GM19240 (cell line): Measurements from ENCODE around the gene LAMA5.

Experiments
- DNase-seq: peaks from one replicate; pipeline ENCODE4 v3.0.0; 2011; ENCODE audit warnings: low spot score; ENCODE audit not compliant: insufficient read length

Gene LAMA5

GRCh38 chr20:62317167-62317655 lies 49.9 kb downstream of the LAMA5 start:
- DNase-seq: no peak

- no peak for DNase-seq
These were observed 50.6 kb downstream of the LAMA5 start for GRCh38 chr20:62316331-62317166.

GRCh38 chr20:62315773-62316172 lies 51.3 kb downstream of the LAMA5 start:
- no peak for DNase-seq

- no peak for DNase-seq
These were observed 52.3 kb downstream of the LAMA5 start for GRCh38 chr20:62314711-62315302.

- DNase-seq: no peak
These were observed 52.8 kb downstream of the LAMA5 start for GRCh38 chr20:62314339-62314638.

- no peak for DNase-seq
These were observed 53.4 kb downstream of the LAMA5 start for GRCh38 chr20:62313460-62314338.

- DNase-seq: no peak
These were observed 54.1 kb downstream of the LAMA5 start for GRCh38 chr20:62313021-62313420.

- DNase-seq: no peak
These were observed 54.5 kb downstream of the LAMA5 start for GRCh38 chr20:62312662-62312977.

GRCh38 chr20:62311832-62312661 lies 55.1 kb downstream of the LAMA5 start:
- DNase-seq: no peak

- no peak for DNase-seq
These were observed 56.0 kb downstream of the LAMA5 start for GRCh38 chr20:62311150-62311549.

- no peak for DNase-seq
These were observed 56.4 kb downstream of the LAMA5 start for GRCh38 chr20:62310757-62311121.

GRCh38 chr20:62309947-62310756 lies 57.0 kb downstream of the LAMA5 start:
- DNase-seq: no peak

- DNase-seq: no peak
These were observed 57.7 kb downstream of the LAMA5 start for GRCh38 chr20:62309198-62309944.

- DNase-seq: no peak
These were observed 58.9 kb downstream of the LAMA5 start for GRCh38 chr20:62308102-62308822.

- DNase-seq: no peak
These were observed 59.6 kb downstream of the LAMA5 start for GRCh38 chr20:62307226-62308101.

GRCh38 chr20:62306414-62307187 lies 60.5 kb downstream of the LAMA5 start:
- no peak for DNase-seq

- DNase-seq: no peak
These were observed 61.2 kb downstream of the LAMA5 start for GRCh38 chr20:62305765-62306413.
